Stimulated activated CD4-positive, alpha-beta T cell treated with anti-CD3 and anti-CD28 coated beads, Interleukin-12 subunit alpha, Interleukin-12 subunit beta, amount 100 ng/mL, for 4 hours (primary cell): ENCODE measurements around the gene MOB3A.

Source experiments
- DNase-seq: peaks from one replicate; pipeline ENCODE4 v3.0.0-alpha.2; 2020

The MOB3A gene

GRCh38 chr19:2057484-2058469, 38.3 kb downstream of the MOB3A start:
- DNase-seq = no peak

GRCh38 chr19:2056837-2057192, 39.3 kb downstream of the MOB3A start:
- no peak for DNase-seq

GRCh38 chr19:2055931-2056836, 39.9 kb downstream of the MOB3A start:
- DNase-seq = no peak

- no peak for DNase-seq
Observed at GRCh38 chr19:2054763-2055162, 41.4 kb downstream of the MOB3A start.

GRCh38 chr19:2053601-2054389, 42.3 kb downstream of the MOB3A start:
- no peak for DNase-seq

GRCh38 chr19:2051773-2052704, 44.1 kb downstream of the MOB3A start:
- DNase-seq = no peak

- peak; percentile 98 for DNase-seq
Observed at GRCh38 chr19:2050991-2051772, 44.9 kb downstream of the MOB3A start, which contains the start of gene MKNK2. Gene MKNK2, minus strand, starts transcription at chr19:2051244. Its CDS starts 393 bp downstream, at chr19:2050851.

- DNase-seq = no peak
Observed at GRCh38 chr19:2050349-2050990, 45.7 kb downstream of the MOB3A start.

GRCh38 chr19:2049741-2050348, 46.3 kb downstream of the MOB3A start:
- DNase-seq = peak; percentile 55

- DNase-seq = no peak
Observed at GRCh38 chr19:2048959-2049740, 47.0 kb downstream of the MOB3A start.

- DNase-seq = no peak
Observed at GRCh38 chr19:2048104-2048958, 47.8 kb downstream of the MOB3A start.

- DNase-seq = no peak
Observed at GRCh38 chr19:2047449-2048103, 48.5 kb downstream of the MOB3A start.

- DNase-seq = no peak
Observed at GRCh38 chr19:2047076-2047448, 49.1 kb downstream of the MOB3A start.

- DNase-seq = no peak
Observed at GRCh38 chr19:2046046-2046907, 49.8 kb downstream of the MOB3A start.

GRCh38 chr19:2045501-2046045, 50.6 kb downstream of the MOB3A start:
- DNase-seq = no peak
